Retina (tissue), 1 donor: ENCODE data around the gene MPP2.
"Not testable (repeated sequence)": the region's sequence is repeated elsewhere in the genome, so short reads cannot be mapped to it uniquely, and the experiment has no call there.

ENCODE experiments used
- DNase-seq: peaks from one replicate; pipeline ENCODE4 v3.0.0-alpha.2; 2016

MPP2 gene

DNA sequence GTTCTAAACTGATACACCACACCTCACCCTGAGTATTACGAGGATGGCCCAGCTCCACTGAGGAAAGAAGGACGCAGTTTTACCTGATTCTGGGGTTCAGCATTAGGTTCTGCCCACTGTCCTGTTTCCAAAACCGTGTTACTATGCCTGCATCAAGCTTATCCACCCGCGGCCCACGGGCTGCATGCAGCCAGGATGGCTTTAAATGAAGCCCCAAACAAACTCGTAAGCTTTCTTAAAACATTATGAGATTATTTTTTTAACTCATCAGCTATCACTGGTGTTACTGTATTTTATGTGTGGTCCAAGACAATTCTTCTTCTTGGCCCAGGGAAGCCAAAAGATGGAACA, 64.4 kb downstream of the MPP2 start:
- no peak for DNase-seq

GRCh38 chr17:43842091-43842974, 65.0 kb downstream of the MPP2 start:
- not testable (repeated sequence) for DNase-seq

DNA sequence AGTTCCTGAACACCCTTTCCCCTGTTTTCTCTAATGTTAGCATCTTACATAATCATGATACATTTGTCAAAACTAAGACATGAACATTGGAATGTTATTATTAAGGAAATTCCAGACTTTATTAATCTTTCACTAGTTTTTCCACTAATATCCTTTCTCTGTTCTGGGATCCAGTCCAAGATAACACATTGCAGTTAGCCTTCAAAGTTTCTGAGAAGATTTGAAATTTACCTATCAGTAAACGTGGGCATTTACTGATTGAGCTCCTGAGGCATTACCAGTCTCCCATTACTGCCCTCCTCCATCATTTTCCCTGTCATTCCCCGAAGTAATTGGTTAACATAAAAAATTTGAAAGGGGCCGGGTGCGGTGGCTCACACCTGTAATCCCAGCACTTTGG, 66.1 kb downstream of the MPP2 start:
- DNase-seq, result no peak

GRCh38 chr17:43840814-43841213, 66.5 kb downstream of the MPP2 start:
- no peak for DNase-seq

DNA sequence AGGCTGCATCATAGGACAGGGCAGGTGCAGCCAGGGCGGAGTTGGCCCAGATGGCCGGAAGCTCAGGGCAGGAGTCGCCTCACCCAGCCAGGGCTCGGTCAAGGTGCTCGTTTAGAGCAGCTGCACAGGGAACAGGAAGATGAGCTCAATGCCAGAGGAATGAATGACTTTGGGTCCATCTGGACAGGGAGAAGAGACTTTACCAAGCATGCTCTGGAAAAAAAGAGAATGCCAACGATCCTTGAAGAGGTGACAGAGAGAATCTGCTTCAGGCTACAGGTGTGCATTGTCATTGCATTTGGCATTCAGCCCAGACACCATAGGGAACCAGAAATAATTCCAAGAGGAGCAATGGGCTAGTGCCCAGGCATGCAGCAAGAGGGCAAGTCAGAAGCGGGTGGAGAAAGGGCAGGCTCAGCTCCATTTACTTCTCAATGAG, 67.6 kb downstream of the MPP2 start:
- DNase-seq, result no peak

- no peak for DNase-seq
Measured at GRCh38 chr17:43834106-43834505, 73.2 kb downstream of the MPP2 start.

DNA sequence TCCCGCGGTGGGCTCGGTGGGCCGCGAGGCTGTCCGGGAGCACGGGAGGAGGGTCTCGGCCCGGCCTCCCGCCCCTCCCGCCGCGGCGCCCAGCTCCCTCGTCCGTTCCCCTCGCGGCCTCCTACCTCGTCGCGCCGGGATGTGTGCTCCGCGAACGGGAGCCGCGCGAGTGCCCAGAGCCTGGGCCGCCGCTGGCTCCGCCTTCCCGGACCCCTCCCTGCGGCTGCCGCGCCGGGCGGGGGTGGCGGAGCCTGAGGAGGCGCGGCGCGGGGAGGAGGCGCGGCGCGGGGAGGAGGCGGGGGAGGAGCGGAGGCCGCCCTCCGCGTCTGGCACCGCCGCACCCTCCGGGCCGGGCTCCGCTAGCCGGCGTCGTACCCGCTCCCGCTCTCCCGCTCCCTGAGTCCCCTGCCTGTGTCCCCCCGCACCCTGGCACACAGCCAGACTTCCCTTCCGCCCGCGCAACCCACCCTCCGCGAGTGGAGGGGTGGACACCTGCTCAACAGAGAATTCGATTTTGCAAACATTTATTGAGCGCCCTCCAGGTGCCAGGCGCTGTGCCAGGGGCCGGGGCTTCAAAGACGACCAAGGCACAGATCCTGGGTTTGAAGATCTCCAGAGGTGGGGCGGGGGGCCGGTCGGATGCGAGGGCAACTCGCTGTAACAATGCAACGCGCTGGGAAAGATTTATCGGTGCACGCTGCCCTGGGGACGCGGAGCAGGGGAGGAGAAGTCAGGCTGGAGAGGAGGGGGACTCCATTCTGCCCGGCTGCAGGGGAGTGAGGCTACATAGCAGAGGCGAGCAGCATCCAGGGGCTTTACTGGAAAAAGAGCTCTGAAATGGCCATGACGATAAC, 74.1 kb downstream of the MPP2 start, which contains the start of gene MPP3:
TSS of gene MPP3 (minus strand) at position 171 of the 854 bp plus-strand sequence. CDS start 1,240 bp downstream, outside the sequence.
- DNase-seq, result peak; percentile 86

DNA sequence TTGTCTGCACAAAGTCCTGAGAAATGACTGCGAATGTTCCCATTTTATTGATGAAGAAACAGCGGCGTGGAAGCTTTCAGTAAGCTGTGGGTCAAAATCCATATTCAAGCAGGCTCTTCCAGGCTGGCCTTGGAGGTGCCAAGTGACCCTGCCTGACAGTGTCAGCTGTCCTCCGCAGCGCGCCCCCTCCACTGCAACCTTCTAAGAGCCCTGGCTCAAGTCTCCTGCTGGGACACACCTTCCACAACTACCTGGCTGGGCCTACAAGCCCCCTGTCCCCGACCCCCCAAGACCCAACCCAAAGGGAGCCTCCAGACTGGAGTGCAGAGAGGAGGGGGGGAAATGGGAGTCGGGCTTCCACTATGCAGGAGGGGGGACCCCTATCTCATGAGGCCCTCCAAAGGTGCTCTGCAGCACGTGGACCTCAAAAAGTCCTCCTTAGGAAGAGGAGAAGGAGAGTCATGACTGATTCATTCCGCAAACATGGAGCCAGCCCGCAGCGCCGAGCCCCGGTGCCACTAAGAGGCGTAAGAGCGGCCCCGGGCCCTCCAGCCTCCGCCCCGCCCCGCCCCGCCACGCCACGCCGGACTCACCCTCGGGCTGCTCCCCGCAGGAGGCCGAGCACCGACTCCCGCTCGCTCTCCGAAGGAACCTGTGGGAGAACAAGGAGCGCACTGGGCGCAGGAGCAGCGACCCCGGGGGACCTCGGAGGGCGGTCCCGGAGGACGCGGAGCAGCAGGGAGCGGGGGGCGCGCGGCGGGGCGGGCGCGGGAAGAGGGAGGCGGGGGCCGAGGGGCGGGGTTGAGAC, 75.0 kb downstream of the MPP2 start:
- peak; percentile 63 for DNase-seq

GRCh38 chr17:43831633-43832032, 75.7 kb downstream of the MPP2 start:
- no peak for DNase-seq

GRCh38 chr17:43830510-43831140, 76.7 kb downstream of the MPP2 start:
- no peak for DNase-seq

DNA sequence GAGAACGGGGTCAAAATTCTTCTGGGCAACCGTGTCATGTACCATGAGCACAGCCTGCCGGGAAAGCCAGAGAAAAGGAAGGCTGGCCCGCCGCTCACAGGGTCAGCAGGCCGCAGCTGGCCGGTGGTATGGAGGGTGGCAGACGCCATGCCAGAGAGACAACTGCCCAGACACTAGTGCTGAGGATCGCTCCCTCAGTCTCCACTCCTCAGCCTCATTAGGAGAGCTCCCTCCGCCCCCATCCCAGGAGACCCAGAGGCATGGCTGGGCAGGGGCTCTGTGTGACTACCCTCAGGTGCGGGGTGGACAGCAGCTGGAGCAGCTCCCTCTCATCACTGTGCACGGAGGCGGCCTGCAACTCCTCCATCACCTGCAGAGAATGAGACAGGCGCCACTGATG, 77.6 kb downstream of the MPP2 start:
- DNase-seq, result no peak

DNA sequence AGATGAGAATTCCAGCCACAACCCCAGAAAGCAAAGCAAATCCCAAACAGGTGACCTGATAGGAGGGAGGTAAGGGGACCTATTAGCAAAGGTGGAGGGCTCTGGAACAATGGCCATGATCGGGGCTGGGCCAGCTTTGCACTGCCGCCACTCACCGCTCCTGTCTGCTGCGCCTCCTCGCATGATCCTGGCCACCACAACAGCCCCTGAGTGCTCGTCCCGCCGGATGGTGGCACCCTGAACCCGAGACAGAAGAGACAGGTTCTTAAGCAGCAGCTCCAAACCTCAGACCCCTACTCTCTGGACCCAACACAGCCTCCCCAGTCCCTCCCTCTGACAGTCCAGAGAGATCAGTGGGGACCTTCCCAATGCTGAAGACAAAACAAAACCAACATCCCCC, 79.7 kb downstream of the MPP2 start:
- no peak for DNase-seq

GRCh38 chr17:43826206-43826605, 81.1 kb downstream of the MPP2 start:
- DNase-seq, result no peak

GRCh38 chr17:43825567-43825966, 81.8 kb downstream of the MPP2 start:
- no peak for DNase-seq
